A549 (cell line): ENCODE data around the gene TNFRSF19.

ENCODE experiments used
- CHD2 ChIP-seq: fragments of 150-350 bp; IDR thresholded peaks from 2 replicates; pipeline ENCODE4 v1.6.1; 2014; ENCODE audit warnings: low read length; ENCODE audit not compliant: partially characterized antibody
- CHD4 ChIP-seq: fragments of 200-600 bp; sonication (generic); IDR thresholded peaks from 2 replicates; pipeline ENCODE4 v1.6.1; 2016; ENCODE audit warnings: antibody characterized with exemption, mild to moderate bottlenecking, borderline replicate concordance
- CTCF ChIP-seq: fragments of >200 bp; sonication (Bioruptor Twin); formaldehyde crosslinking; IDR thresholded peaks from 3 replicates; pipeline ENCODE4 v1.5.1; 2016
- EP300 ChIP-seq, 2 experiments: fragments of >200 bp; sonication (Bioruptor Twin); formaldehyde crosslinking; IDR thresholded peaks; 2 replicates in 1 of 2; 3 replicates in 1 of 2; pipeline ENCODE4 v1.6.1; 2016 to 2017
- JUNB ChIP-seq: fragments of >200 bp; sonication (Bioruptor Twin); formaldehyde crosslinking; IDR thresholded peaks from 2 replicates; pipeline ENCODE4 v1.6.1; 2016
- KDM1A ChIP-seq: fragments of 200-600 bp; sonication (generic); IDR thresholded peaks from 2 replicates; pipeline ENCODE4 v1.6.1; 2016; ENCODE audit warnings: low read depth, mild to moderate bottlenecking
- MYC ChIP-seq: IDR thresholded peaks from 2 replicates; pipeline ENCODE4 v1.6.1; 2012; ENCODE audit warnings: mild to moderate bottlenecking, inconsistent platforms, low read length, improper control_type of control experiment, borderline replicate concordance
- POLR2A ChIP-seq: IDR thresholded peaks from 2 replicates; pipeline ENCODE4 v1.6.1; 2012; ENCODE audit warnings: mild to moderate bottlenecking, low read length
- RAD21 ChIP-seq, 2 experiments: fragments of >200 bp in 1 of 2; sonication (Bioruptor Twin) in 1 of 2; formaldehyde crosslinking in 1 of 2; IDR thresholded peaks in 1 of 2; conservative IDR thresholded peaks in 1 of 2; 2 replicates in 1 of 2; 3 replicates in 1 of 2; pipeline ENCODE4 v1.6.1; 2012 to 2018; ENCODE audit warnings: inconsistent platforms in 1 of 2

GRCh38 chr13:23699271-23699670 is 129.1 kb downstream of the TNFRSF19 start:
- no peak for TF ChIP-seq CTCF
- TF ChIP-seq CHD4: no peak
- TF ChIP-seq JUNB: no peak
- no peak for TF ChIP-seq KDM1A
- TF ChIP-seq CHD2: no peak
- TF ChIP-seq MYC: no peak
- no peak for TF ChIP-seq EP300 (IDR thresholded peaks at IDR 0.05)
- TF ChIP-seq POLR2A: no peak
- no peak for TF ChIP-seq RAD21 (conservative IDR thresholded peaks at IDR 0.05 in 1 of 2, IDR thresholded peaks at IDR 0.05 in 1 of 2)
